HG02610 (cell line): ENCODE measurements around the gene DOCK9.

ENCODE experiments used
- ATAC-seq: cut with Tn5 transposase; IDR thresholded peaks from one replicate; pipeline ENCODE4 v1.9.1; 2021; ENCODE audit warnings: mild to moderate bottlenecking, moderate library complexity; ENCODE audit not compliant: unreplicated experiment

DOCK9 gene

DNA sequence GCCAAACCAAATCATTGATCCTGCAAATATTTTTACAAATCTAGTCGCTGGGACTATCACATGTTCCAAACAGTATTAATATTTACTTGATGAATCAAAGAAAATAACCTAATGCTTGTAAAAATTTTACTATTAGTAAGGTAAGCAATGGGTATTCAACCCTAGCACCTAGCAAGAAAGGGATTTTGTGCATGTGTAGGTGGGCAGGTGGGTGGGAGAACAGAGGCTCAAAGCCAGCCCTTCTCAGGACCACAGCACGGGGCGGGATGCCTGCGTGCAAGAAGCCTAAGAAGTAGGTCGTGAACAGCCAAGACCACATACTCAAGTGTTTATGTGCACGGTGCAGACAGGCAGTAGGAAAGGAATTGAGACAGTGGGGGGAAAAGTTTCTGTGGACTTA lies 26.6 kb downstream of the DOCK9 start:
- ATAC-seq = no peak

- ATAC-seq = no peak
These were observed 27.2 kb downstream of the DOCK9 start for GRCh38 chr13:98950705-98951104.

DNA sequence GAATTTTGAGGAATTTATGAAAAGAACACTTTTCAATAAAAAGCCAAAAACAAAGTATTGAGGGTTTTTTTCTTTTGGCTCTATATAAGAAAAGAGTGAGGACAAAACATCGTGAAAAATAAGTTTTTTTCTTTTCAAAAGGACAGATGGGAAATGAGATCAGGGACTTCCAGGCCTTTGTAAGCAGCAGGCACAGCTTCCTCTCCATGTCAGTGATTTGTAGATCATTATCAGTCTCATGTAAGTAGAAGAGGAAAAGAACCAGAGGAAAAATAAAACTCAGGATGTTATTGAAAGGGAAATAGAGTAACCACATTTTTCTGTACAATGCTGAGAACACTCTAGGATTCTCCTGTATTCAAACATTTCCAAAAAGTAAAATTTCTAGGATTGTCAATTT lies 29.9 kb downstream of the DOCK9 start:
- ATAC-seq = no peak

DNA sequence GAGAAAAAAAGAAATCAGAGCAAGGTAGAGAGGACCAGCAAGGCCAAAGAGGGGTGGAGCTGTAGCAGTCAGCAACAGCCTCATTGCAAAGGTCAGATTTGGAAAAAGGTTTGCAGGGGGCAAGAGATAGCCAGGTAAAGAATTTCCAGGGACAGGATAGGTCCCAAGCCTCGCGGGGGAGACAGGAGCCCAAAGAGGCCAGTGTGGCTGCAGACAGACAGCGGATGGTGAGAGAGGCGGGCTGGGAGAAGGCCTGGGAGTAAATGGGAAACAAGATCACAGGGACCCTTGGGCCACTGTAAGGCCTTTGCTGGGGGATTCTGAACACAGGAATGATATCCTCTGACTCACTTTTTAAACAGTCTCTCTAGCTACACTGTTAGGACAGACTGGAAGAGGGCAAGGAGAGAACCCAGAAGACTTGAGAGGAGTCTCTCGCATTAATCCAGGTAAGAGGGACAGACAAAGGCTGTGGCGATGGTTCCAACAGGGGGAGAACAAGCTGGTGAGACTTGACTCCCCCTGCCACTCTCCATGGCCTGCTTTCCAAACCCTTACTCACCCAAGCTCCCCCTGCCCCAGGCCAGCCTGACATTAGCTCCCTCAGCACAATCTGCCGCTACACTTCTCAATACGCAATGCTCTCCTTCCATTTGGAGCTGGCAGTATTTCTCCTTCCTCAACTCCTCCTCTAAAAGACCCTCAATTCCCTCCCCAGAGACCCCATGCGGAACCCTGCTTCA lies 31.8 kb downstream of the DOCK9 start:
- no peak for ATAC-seq

DNA sequence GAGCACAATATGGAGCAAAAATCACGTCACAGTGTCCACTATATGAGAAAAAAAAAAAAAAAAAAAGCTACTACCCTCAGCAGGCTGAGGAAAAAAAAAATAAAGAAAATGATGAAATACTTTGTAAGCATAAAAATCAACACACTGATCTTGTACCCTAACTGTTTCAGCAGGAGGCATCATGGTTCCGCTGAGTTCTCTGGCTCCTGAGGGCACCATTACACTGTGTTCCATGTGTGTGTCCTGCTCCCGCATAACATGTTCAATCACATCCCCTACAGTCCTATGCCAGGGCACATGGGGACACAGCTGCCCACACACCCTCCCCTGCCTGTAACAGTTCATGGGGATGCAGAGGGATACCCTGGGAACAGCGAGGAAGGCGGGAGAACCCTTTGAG lies 33.5 kb downstream of the DOCK9 start:
- ATAC-seq = no peak

DNA sequence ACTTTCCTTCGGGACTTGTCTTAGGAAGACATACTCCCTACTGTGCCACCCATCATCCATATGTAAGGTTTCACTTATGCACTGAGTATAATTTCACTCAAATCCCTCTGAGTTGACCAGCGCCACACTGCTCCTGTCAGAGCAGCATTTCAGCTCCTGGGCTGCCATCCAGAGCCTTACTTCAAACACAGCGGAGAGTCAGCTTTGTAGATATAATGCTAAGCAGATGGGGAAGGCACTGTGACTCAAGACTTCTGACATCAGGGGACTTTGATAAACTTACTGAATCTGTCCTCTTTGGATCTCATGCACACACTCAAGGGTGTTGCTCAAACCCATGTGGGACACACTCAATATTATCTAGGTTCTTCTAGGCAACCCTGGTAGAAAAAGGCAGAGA lies 34.9 kb downstream of the DOCK9 start:
- ATAC-seq = no peak

DNA sequence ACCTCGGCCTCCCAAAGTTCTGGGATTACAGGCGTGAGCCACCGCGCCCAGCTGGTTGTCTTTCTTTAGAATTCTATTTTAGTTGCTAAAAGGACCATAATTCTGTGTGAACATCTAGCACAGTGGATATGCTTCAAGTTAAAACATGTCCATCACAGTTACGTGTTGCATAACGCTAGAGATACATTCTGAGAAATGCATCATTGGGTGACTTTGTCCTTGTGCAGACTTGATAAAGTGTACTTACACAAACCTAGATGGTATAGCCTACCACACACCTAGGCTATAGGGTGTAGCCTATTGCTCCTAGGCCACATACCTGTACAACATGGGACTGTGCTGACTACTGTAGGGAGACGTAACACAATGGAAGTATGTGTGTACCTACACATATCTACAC lies 35.4 kb downstream of the DOCK9 start:
- ATAC-seq = no peak

GRCh38 chr13:98941536-98941935 lies 36.3 kb downstream of the DOCK9 start:
- no peak for ATAC-seq

DNA sequence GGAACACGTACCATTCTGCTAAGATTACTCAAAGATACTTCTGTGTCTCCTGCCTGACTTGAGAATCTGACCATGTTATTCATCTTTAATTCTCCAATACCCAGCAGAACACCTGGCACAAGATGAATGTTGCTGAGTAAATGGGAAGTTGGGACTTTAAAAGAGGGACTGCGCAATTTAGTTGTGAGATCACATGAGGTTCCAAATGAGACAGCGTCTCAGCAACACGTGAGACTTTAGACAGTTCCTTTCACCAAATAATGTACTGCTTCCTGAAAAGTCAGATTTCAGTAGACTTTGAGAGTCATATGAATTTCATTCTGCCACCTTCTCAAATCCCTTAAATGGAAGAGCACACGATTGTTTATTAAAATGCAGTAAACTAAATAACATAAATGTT lies 36.7 kb downstream of the DOCK9 start:
- ATAC-seq = no peak

DNA sequence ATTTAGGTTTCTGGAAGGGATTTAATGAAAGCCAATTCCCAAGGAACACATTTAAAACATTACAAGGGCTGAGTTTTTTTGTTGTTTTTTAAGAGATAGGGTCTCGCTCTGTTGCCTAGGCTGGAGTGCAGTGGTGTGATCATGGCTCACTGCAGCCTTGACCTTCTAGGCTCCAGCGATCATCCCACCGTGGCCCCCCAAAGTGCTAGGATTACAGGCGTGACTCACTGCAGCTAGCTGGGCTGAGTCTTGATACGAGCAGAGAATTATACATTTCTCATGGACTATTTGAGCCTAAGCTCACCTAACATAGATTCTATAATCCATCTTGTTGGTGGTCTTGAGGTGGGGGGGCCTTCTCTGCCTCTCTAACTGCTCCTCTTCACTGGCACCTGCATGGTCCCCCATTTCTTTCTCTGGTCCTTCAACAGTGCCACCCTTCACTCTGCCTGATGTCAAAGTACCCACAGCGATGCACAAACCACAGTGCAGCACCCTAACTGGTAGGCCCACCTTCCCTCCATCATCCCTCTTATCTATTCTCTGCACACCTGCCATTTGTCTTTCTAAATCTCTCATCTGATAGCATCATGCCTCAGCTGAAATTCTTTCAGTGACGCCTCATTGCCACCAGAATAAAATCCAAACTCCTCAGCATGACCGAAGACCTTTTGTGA lies 37.4 kb downstream of the DOCK9 start:
- ATAC-seq = no peak

GRCh38 chr13:98939660-98940191 lies 38.1 kb downstream of the DOCK9 start:
- ATAC-seq = no peak

- ATAC-seq = no peak
These were observed 39.1 kb downstream of the DOCK9 start for GRCh38 chr13:98938801-98939200.

DNA sequence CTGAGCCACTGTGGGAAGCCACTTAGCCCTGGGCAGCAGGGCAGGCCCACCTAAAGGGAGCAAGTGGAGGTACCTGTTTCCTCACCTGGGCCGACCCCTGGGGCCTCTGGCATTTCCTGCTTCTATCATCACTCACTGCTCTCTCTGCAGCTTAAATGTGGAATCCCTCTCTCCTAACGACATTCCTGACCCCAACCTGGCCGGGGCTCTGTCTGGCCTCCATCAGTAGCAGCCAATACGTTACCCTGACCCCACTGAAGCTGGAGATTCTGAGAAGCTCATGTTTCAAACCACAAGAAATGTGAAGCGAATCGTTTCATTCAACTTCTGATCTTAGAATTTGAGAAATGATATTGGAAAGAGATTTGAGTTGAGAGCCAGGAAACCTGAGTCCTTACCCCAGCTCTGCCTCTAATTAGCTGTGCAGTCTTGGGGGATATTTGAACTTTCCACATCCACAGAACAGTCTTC lies 39.9 kb downstream of the DOCK9 start:
- ATAC-seq = no peak

DNA sequence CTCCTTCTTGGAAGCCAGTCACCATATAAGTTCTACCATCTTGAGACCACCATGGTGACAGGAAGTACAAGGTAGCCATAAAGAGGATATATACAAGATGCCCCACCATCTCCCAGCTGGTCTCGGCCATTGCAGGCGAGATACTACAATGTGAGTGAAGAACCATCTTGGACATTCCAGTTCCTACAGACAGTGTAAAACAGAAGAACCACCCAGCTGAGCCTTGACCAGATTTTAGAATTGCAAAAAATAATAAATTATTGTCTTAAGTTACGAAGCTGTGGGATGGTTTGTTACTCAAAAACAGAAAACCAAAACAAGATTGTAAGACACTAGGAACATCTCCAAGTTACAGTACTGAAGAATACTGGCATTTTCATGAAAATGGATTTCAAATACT lies 43.6 kb downstream of the DOCK9 start:
- no peak for ATAC-seq

- peak; percentile 45 for ATAC-seq
These were observed 47.7 kb downstream of the DOCK9 start for GRCh38 chr13:98930151-98930591.

DNA sequence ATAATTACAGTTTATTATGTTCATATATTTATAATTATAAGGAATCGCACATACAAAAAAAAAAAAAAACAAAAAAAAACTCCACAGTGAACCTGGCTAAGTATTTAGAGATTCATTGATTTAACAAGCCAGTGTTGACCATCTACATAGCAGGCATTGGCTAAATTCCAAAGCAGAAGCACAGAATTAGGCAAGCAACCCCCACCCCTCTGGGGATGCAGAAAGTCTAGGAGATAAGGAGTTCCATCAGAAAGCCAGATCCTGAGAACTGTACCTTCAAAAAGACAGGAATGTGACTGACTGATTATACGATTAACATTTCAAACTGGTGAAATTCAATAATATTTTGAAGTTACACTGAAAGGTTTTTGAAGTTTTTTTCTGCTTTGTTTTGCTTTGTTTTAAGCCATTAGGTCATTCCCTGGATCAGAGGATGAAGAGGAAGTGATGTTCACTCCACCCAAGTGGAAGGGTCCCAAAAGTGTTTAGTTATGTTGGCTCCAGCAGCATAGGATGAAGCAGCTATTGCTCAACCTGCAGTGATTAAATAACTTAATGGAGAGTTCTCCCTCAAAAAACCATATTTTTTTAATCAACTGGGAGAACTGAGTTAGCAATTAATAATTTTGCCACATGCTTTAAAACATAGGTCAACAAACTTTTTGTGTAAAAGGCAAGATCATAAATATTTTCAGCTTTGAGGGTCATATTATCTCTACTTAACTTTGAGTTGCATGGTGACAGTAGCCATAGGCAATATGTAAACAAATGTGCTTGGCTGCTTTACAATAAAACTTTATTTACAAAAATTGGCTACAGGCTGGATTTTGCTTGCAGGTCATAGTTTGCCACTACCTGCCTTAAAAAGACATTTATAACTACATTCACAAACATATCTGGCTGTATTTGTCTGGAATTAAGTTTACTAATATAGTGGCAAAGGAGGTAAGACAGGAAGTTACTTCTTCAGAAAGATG lies 49.6 kb downstream of the DOCK9 start:
- no peak for ATAC-seq

DNA sequence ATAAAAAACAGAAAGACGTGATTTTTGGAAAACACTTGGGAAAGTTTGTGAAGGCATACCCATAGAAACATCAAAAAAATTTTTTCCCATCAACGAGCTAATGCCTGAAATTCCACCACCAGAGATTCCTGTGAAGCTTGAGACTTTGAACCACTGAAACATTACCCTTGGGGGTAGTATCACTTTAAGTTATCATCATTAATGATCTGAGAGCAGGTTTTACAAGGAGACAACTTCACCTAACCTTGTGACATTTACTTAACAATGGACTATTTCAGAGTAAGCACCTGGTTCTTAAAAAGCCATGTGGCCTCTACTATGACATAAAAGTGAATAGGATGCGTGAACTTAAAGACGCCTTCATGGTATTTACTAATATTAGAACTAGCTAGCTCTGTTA lies 51.9 kb downstream of the DOCK9 start:
- no peak for ATAC-seq

GRCh38 chr13:98923641-98924397 lies 54.0 kb downstream of the DOCK9 start:
- no peak for ATAC-seq

DNA sequence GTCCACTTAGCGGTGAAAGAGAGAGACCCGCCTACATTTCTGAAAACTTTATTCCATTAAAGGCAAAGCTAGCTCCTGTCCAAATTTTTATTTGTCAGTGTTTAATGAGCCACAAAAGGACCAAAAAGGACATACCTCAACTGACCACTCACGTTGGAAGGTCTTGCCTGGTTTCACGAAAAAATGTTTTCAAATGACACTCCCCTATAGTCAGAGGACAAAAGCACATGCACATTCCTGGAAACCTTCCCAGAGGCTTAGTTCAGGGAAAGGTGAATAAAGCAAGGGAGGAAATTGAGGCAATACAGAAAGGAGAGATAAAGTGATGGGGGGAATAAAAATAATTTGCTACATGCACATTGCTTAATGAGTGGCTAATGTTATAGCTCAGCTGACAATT lies 55.6 kb downstream of the DOCK9 start:
- no peak for ATAC-seq

DNA sequence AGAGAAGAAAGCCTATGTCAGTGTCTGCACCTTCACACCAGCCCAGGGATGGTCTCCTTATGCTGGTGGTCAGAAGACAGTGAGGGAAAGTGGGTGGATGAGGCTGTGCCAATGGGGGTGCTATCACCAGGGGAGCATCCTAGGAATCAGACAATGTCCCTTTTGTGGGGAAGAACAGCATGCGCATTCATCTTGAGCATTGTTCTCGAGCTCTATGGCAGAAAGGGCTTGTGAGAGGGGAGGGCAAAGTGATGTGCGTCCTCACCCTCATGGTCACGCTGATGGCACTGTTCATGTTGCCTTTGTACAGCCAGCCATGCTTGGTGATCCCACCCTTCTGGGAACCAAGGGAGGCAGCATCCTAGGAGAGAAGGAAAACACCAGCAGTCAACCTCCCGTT lies 56.1 kb downstream of the DOCK9 start:
- ATAC-seq = no peak
